ENCODE measurements around the gene KANSL3.
"Not testable (repeated sequence)": the region's sequence is repeated elsewhere in the genome, so short reads cannot be mapped to it uniquely, and the experiment has no call there.

Gene KANSL3

DNA sequence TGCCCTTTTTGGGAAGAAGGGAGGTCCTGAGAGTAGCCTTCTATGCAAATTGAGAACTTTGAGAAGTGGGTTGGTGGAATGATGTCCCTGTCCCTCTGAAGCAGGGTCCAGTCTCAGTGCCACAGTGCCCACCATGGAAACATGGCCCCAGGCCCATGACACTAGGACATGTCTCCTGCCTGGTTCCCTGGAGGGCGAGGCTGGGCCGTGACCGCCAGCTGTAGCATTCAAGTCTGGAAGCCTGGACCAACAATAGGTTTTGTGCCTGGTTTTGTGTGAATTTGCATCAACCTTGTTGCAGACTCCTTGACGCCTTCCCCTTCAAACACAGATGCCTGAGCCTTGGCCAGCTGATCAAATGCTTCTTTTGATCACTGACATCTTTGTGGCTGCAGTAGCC is 74.1 kb downstream of the KANSL3 start:
- TF ChIP-seq, protein P1, sequence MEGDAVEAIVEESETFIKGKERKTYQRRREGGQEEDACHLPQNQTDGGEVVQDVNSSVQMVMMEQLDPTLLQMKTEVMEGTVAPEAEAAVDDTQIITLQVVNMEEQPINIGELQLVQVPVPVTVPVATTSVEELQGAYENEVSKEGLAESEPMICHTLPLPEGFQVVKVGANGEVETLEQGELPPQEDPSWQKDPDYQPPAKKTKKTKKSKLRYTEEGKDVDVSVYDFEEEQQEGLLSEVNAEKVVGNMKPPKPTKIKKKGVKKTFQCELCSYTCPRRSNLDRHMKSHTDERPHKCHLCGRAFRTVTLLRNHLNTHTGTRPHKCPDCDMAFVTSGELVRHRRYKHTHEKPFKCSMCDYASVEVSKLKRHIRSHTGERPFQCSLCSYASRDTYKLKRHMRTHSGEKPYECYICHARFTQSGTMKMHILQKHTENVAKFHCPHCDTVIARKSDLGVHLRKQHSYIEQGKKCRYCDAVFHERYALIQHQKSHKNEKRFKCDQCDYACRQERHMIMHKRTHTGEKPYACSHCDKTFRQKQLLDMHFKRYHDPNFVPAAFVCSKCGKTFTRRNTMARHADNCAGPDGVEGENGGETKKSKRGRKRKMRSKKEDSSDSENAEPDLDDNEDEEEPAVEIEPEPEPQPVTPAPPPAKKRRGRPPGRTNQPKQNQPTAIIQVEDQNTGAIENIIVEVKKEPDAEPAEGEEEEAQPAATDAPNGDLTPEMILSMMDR (IDR thresholded peaks at IDR 0.05; ENCODE audit: control insufficient read depth, extremely low read depth, insufficient read depth): no peak
- no peak overlapping the region for H3K4me3 ChIP-seq (ENCODE audit: low read depth, low read length)
- DNase-seq (ENCODE audit: low read depth): no peak

DNA sequence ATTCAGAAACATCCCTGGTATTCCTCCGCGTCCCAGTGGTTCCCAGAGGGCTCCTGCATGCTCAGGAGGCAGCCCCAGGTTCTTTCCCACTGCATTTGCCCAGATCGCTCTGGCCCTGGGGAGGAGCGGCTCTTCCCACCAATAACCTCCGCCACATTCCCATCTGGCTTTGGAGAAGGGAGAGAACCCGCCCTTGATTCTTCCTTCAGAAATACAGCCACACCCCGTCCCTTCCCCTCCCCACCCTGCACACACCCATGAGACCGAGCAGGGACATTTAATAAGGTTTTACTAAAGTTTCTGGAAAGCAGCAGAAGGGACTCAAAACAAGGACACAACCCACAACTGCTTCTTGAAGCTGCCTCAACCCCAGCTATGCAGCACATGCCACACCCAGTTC is 79.6 kb downstream of the KANSL3 start:
- DNase-seq (ENCODE audit: low read depth): no peak
- TF ChIP-seq, protein P1 (IDR thresholded peaks at IDR 0.05; ENCODE audit: control insufficient read depth, extremely low read depth, insufficient read depth): no peak
- H3K4me3 ChIP-seq (ENCODE audit: low read depth, low read length): no peak overlapping the region

DNA sequence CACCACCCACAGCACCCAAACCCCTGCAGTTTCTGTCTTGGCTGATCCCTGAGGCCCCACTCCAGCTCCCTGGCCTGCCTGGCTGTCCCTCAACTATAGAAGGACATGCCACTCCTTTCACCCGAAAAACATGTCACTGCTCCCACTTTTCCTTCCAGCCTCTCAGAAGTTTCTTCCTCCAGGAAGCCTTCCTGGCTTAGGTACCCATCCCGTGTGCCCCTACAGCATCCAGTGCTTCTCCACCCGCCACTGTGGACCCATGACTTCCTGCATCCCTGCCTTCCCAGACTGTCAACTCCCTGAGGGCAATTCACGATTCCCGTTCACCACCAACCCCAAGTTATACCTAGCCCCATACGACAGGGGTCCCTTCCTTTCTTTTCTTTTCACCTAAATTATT is 80.1 kb downstream of the KANSL3 start:
- no peak for DNase-seq (ENCODE audit: low read depth)
- TF ChIP-seq, protein P1 (IDR thresholded peaks at IDR 0.05; ENCODE audit: control insufficient read depth, extremely low read depth, insufficient read depth): no peak
- no peak overlapping the region for H3K4me3 ChIP-seq (ENCODE audit: low read depth, low read length)

DNA sequence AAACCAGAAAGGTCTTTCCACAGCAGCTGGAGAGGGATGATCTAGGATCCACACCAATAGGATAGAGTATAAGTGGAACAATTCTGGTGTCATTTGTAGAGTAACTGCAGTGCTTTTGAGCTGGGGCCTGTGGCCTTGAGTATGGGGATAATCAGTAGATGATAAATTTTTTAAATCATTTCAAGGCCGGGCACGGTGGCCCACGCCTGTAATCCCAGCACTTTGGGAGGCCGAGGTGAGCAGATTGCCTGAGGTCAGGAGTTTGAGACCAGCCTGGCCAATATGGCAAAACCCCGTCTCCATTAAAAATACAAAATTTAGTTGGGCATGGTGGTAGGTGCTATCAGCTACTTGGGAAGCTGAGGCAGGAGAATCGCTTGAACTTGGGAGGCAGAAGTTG is 80.7 kb downstream of the KANSL3 start:
- DNase-seq (ENCODE audit: low read depth); H3K4me3 ChIP-seq (ENCODE audit: low read depth, low read length): not testable (repeated sequence)

DNA sequence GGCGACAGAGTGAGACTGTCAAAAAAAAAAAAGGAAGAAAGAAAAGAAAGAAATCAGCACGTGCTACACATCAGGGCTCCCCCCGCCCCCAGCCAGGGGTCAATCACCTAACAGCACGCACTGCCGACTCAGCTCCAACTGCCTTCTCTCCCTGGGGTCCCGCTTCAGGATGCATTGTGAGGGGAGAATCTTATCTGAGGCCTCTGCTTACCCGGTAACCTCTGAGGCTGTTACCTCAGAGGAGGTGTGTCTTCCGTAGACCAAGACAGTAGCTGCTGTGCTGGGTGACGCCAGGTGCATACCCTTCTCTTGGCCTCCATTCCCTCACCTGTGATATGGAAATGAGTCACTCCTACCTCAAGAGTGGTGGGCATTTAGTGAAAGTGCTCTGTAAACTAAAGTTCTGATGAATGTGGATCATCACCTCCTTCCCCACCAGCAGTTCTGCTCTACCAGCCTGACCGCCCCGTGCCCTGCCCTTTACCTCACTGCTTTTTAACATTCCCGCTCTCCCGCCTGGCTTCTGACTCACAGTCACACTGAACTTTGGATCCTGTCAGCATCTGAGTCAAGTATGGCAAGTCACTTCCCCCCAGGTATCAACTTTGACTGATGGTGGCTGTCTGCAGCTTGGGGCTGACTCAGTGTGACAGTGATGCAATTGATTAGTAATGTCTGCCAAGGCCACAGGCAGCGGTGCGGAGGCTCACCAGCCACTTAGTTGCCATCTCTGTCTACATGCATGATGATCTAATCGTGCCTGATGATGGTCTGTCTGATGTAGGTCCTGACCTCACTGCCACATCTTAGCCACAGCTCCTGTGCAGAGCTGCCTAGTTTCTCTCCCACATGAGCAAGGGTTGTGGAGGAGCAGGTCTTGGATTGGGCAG is 81.4 kb downstream of the KANSL3 start:
- H3K4me3 ChIP-seq (ENCODE audit: low read depth, low read length): no peak overlapping the region
- no peak for DNase-seq (ENCODE audit: low read depth)

DNA sequence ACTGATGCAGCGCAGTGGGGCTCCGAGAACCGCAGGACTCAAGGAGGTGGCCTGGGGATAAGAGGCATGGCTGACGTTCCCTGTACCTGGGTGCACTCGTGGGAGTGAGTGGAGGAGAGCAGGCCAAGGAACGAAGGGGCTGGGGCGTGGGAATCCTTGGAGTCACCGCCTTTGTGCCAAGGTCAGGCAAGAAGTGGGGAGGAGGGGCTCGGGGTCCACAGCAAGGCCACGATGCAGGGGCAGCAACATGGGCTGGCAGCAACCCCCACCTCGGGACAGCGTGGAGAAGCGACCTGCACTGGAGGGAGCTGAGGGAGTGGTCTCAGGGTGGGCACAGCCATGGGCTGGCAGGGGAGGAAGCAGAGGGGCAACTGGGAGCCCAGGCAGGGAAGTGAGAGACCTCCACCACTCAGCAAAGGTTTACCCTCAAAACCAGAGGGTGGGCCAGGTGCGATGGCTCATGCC is 82.9 kb downstream of the KANSL3 start:
- TF ChIP-seq, protein P1 (IDR thresholded peaks at IDR 0.05; ENCODE audit: control insufficient read depth, extremely low read depth, insufficient read depth): no peak
- H3K4me3 ChIP-seq (ENCODE audit: low read depth, low read length): no peak overlapping the region
- DNase-seq (ENCODE audit: low read depth): no peak

More for the DNA sequence above, 81.4 kb downstream of the KANSL3 start:
- TF ChIP-seq, protein P1 (IDR thresholded peaks at IDR 0.05; ENCODE audit: control insufficient read depth, extremely low read depth, insufficient read depth): no peak

DNA sequence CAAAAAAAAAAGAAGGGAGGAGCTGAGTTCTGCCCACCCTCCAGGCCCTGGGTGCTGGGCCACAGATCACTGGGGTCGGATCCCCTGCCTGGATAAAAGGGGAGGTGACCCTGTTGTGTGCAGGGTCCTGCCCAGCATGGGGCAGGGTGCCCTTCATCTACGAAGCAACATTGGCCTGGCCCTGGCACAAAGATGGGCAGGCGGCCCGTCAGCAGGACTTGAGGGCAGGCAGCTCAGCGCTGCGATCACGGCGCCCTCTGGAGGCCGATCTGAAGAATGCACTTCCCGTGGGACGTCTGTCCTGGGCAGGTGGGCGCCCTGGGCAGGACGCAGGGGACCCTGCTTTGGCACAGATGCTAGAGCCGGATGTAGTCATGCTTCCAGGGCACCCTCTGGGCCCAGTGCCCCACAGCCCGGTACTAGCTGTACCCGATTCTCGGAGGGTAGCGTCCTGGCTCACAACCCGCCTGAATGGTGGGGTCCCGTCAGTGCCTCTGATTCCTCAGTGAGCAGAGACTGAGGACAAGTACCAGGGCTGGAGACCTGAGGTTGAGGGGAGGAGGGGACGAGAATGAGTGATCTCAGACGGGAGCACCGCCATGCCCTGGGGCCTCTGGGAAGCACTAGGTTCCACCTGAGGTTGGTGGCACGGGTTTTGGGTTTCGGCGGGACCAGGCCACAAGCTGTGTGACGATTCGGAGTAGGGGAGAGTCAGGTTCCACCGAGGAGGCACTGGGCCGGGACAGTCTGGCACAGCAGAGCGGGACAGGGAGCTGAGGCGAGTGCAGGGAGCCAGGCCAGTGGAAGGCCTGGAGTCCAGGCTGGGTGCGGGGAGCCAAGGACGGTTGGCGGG is 83.6 kb downstream of the KANSL3 start:
- H3K4me3 ChIP-seq (ENCODE audit: low read depth, low read length): no peak overlapping the region
- no peak for DNase-seq (ENCODE audit: low read depth)
- TF ChIP-seq, protein P1 (IDR thresholded peaks at IDR 0.05; ENCODE audit: control insufficient read depth, extremely low read depth, insufficient read depth): peak; percentile 89

DNA sequence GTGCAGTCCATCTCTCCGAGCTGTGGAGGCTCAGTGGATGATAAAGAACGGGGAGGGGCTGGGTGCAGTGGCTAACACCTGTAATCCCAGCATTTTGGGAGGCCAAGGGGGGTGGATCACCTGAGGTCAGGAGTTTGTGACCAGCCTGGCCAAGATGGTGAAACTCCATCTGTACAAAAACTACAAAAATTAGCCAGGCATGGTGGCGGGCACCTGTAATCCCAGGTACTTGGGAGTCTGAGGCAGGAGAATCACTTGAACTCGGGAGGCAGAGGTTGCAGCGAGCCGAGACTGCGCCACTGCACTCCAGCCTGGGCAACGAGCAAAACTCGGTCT is 84.2 kb downstream of the KANSL3 start:
- DNase-seq (ENCODE audit: low read depth); H3K4me3 ChIP-seq (ENCODE audit: low read depth, low read length): not testable (repeated sequence)
